ENCODE results near the gene DCPS.
"Not testable (repeated sequence)": the region's sequence is repeated elsewhere in the genome, so short reads cannot be mapped to it uniquely, and the experiment has no call there.

The DCPS gene

GRCh38 chr11:126362879-126363655 lies 59.2 kb downstream of the DCPS start:
- DNase-seq = no peak

DNA sequence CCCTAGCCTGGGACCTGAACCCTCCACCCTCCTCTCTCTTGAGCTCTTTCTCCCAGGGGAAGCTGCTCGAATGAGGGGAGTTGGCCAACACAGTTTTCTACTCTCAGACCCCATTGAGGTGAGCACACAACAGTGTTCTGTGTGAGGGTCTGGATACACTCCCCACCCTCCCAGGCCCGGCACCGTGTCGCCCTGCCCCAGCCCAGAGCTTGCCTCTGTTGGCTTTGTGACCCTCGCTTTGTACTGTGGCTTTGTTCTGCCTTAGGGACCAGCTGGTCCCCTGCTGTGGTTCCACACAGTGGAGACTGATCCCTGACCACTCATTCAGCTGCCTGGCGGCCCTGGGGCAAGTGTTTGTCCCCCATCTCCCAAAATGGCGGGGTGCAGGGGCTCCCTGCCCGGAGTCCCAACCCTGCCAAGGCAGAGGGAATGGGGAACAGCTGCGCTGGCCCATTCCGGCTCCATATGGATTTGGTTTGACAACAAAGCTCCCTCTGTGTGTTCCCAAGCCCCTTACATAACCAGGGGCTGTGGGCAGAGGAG lies 59.9 kb downstream of the DCPS start:
- DNase-seq = no peak

- DNase-seq = not testable (repeated sequence)
These were observed 60.9 kb downstream of the DCPS start for GRCh38 chr11:126364735-126365134.

- not testable (repeated sequence) for DNase-seq
These were observed 61.6 kb downstream of the DCPS start for GRCh38 chr11:126365508-126365907.

DNA sequence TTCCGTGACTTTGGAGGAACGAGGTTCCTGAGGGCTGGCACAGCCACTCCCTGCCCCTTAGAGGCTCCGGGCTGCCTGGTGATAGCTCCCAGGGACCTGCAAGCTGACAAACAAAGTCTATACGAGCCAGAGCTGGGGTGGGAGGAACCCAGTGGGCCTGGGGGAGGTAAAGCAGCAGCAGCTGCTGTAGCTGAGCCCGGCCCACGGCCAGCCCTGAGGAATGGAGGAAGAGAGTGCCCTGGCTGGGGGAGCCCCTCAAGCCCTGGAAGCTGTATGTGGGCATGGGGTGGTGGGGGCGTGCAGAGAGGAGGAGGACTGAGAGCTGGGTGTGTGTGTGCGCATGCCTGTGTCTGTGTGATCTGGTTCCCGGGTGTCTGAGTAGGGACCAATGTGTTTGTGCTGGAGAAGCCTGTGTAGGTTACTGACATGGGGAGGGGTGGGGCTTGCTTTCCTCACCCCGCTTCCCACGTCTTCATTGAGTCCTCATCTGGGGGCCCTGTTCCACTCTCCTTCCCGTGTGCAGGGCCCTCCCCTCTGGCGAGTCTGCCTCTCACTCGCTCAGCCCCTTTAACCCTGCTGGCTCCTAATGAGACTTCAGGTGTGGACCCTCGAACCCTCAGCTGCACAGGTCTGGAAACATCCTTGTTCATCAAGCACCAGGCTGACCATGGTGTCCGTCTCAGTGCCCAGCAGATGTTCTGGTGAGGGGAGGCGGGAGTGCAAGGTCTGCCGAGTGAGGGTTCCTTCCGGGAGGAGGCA lies 62.4 kb downstream of the DCPS start:
- DNase-seq = no peak

DNA sequence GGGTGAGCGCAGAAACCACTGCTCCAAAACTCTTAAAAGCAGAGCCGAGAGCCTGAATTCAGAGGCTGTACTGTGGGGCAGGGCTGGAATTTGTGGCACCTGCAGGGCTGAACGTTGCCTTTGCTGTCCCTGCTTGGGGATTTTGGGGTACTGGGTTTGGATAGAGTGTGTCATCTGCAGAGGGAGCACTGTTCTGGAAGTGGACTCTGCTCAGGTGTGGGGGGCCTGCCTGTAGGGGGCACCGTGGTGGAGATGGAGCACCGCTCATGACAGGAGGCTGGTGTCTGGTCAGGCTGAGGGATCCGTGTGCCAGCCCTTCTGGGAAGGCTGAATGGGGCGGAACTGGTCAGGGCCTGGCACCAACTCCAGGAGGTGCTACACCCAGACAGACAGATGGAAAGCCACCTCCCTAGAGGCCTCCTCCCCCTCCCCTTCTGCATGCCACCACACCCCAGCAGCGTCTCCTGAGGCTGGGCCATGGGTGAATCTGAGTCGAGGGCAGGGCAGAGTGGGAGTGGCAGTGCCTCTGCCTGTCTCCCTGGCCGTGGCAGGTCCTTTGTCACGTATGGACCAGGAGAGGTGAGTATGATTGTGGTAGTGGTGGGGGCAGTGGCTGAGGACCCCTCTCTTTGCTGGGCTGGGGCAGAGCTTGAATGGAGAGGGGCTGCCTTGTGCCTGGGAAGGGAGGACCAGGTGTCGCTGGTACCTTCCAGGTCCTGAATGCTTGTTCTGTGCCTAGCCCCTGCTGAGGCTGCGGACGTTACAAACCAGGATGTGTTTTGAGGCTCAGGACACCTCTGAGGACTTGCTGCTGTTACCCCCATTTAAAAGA lies 63.2 kb downstream of the DCPS start:
- not testable (repeated sequence) for DNase-seq

DNA sequence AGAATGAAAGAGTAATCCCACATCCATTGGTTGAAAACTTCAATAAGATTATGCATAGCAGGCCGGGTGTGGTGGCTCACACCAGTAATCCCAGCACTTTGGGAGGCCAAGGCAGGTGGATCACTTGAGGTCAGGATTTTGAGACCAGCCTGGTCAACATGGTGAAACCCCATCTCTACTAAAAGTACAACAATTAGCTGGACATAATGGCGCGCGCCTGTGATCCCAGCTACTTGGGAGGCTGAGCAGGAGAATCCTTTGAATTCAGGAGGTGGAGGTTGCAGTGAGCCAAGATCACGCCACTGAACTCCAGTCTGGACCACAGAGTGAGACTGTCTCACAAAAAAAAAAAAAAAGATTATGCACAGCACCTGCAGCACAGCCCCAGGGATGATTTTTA lies 63.9 kb downstream of the DCPS start:
- DNase-seq = not testable (repeated sequence)

- DNase-seq = peak; percentile 26 to 51
These were observed 64.7 kb downstream of the DCPS start for GRCh38 chr11:126368336-126369119.

DNA sequence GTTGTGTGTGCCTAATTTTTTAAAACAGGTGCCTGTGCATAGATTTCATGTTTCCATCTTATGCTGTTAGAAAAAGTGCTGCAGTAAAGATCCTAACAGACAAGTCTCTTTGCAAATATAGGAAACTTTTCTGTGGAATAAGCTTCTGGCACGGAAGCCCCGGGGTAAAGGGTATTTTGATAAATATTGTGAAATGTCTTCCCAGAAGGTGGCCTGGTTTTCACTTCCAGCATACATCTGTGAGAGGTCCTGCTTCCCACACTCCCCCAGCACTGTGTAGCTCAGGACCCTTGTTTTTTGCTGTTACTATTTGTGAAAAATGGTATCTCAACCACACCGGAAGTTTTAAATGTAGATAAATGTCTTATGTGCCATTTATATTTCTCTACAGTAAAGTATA lies 66.2 kb downstream of the DCPS start:
- no peak for DNase-seq

GRCh38 chr11:126371595-126371994 lies 67.7 kb downstream of the DCPS start:
- DNase-seq = no peak

DNA sequence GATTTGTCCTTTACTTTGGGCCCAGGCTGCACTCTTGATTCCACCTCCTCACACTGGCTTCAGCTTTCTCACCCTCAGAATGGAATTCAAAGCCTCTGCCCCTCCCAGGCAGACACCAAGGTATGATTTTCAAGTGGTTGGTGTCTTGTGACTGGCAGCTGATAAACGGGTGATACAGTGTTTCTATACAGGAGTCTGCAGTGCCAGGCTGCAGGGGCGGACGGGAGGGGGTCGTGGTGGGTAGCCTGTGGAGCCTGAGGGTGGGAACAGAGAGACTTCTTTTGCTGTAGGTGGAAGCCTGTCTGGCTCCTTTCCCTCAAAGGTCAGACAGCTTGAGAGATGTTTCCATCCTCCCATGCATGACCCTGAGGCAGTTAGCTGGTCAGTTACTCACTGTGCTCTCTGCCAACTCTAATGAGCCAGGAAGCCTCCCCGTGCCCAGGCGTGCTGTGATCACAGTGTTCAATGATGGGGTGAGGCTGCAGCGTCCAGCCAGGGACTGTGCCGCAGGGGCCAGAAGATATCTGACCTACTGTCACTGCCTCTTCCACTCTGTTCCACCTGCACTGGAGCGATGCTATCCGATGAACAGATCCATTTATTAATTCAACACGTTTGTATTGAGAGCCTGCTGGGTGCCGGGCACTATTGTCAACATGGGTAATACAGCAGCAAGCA lies 69.7 kb downstream of the DCPS start:
- not testable (repeated sequence) for DNase-seq

GRCh38 chr11:126374562-126375300 lies 70.9 kb downstream of the DCPS start:
- not testable (repeated sequence) for DNase-seq

DNA sequence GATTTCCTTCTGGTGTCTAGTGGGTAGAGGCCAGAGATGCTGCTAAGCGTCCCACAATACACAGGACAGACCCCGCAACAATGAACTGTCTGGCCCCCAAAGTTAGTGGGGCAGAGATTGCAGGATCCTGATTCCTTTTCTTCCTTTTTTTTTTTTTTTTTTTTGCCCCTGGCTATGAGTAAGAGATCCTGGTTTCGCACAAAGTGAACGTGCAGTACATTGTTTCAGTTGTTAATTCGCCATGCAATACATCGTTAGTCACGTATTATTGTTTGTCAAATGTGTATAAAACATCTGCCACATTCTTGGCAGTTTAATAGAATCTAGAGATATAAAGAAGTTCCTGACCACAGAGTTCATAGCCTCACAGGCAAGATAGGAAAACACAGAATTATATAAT lies 71.9 kb downstream of the DCPS start:
- no peak for DNase-seq

DNA sequence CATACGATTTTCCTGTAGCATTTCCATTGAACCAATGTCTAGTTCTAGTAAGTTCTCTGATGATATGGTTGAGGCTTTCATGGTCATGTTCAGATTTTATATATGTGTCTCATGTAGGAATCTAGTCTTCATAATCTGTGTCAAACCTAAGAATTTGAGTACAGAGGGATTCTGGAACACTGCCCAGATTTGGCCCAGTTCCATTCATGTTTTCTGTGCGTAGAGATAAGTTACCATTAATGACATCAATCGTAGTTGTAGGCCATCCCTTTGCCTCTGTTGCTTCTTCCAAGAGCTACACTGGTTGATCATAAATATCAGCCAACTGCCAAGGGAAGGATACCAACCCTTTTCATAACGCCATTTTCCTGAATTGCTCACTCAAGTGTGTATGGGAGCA lies 74.9 kb downstream of the DCPS start:
- no peak for DNase-seq

- DNase-seq = no peak
These were observed 77.0 kb downstream of the DCPS start for GRCh38 chr11:126380909-126381308.

- not testable (repeated sequence) for DNase-seq
These were observed 78.1 kb downstream of the DCPS start for GRCh38 chr11:126381960-126382359.

GRCh38 chr11:126382641-126383040 lies 78.8 kb downstream of the DCPS start:
- DNase-seq = not testable (repeated sequence)

DNA sequence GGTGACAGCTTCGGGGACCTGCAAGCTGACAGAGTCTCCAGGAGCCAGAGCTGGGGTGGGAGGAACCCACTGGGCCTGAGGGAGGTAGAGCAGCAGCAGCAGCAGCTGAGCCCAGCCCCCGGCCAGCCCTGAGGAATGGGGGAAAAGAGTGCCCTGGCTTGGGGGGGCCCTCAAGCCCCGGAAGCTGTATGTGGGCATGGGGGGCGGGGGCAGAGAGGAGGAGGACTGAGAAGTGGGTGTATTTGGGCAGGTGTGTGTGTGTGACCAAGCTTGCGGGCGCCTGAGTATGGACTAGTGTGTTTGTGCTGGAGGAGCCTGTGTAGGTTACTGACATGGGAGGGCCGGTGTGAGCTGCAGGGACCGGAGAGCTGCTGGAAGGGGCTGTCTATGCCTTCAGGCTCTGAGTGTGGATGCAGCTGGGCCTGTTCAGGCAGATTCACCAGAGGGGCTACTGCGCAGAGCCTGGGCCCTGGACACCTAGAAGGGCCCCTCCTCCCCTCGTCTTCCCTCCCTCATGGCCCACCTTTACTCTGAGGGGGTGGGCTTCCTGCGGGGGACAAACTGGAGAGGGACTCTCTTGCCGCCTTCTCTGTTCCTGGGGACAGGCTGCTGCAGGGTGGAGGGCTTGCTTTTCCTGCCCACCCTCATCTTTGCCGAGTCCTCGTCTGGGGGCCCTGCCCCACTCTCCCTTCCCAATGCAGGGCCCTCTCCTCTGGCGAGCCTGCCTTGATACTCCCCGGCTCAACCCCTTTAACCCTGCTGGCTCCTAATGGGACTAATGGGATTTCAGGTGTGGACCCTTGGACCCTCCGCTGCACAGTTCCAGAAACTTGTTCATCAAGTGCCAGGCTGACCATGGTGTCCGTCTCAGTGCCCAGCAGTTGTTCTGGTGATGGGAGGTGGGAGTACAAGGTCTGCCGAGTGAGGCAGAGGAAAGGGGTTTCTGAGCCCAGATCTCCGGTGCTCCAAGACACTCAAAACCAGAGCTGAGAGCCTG lies 79.8 kb downstream of the DCPS start:
- peak in 1 of 2 experiments; percentile 18 for DNase-seq

DNA sequence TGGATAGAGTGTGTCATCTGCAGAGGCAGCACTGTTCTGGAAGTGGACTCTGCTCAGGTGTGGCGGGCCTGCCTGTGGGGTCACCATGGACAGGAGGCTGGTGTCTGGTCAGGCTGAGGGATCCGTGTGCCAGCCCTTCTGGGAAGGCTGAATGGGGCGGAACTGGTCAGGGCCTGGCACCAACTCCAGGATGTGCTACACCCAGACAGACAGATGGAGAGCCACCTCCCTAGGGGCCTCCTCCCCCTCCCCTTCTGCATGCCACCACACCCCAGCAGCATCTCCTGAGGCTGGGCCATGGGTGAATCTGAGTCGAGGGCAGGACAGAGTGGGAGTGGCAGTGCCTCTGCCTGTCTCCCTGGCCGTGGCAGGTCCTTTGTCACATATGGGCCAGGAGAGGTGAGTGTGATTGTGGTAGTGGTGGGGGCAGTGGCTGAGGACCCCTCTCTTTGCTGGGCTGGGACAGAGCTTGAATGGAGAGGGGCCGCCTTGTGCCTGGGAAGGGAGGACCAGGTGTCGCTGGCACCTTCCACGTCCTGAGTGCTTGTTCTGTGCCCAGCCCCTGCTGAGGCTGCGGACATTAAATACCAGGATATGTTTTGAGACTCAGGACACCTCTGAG lies 80.7 kb downstream of the DCPS start:
- no peak for DNase-seq
